ENCODE measurements around the gene METTL2B.

DNA sequence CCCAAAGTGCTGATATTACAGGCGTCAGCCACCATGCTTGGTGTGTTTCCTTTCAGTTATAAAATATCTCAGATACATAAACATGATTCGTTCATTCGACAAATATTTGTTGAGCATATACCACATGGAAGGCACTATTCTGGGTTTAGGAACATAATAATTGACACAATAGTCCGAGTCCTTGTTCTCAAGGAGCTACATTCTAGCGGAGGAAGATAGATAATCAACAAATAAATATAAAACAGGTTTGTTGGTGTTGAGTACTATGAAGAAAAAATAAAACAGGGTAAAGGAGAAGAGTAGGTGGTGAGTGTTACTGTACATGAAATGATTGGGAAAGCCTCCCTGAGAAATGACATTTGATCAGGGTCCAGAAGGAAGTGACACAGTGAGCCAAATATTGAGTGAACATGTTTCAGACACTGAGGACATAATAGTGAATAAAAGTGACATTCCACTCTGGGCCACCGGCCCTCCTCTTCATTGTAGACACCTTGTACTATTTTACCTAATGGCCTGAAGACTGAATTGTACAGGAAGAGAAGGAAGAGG is 27.7 kb upstream of the METTL2B start:
- TF ChIP-seq CTCF (IDR thresholded peaks at IDR 0.05), result no peak
- TF ChIP-seq POLR2A (IDR thresholded peaks at IDR 0.05), result no peak

Measured in Peyer's patch (tissue), 4 donors.